H9 (cell line): ENCODE measurements around the gene FRYL. TPM values are rescaled to one million over a fixed set of nuclear protein-coding genes. Genes with fewer than 3 reads are reported as not detected.

Experiments used
- DNase-seq: peaks from one replicate; pipeline ENCODE4 v3.0.0-alpha.2; 2017
- H2AFZ ChIP-seq: one replicate; pipeline ENCODE4 v1.6.1; 2013; ENCODE audit warnings: mild to moderate bottlenecking, low read length, control low read depth, moderate library complexity
- H2AK5ac ChIP-seq: 2 replicates; pipeline ENCODE4 v1.6.1; 2013; ENCODE audit warnings: low read length, control low read depth, mixed read lengths; ENCODE audit not compliant: insufficient read length
- H2BK120ac ChIP-seq: one replicate; pipeline ENCODE4 v1.6.1; 2013; ENCODE audit warnings: low read depth, mild to moderate bottlenecking, low read length, control low read depth, inconsistent platforms; ENCODE audit not compliant: poor library complexity, severe bottlenecking
- H2BK12ac ChIP-seq: 2 replicates; pipeline ENCODE4 v1.6.1; 2013; ENCODE audit warnings: low read length, control low read depth, mixed read lengths, low read depth; ENCODE audit not compliant: insufficient read length
- H2BK15ac ChIP-seq: 2 replicates; pipeline ENCODE4 v1.6.1; 2013; ENCODE audit warnings: low read depth, low read length, control low read depth
- H2BK20ac ChIP-seq: one replicate; pipeline ENCODE4 v1.6.1; 2013; ENCODE audit warnings: low read depth, mild to moderate bottlenecking, low read length, control low read depth, inconsistent platforms; ENCODE audit not compliant: poor library complexity, severe bottlenecking
- H2BK5ac ChIP-seq: 2 replicates; pipeline ENCODE4 v1.6.1; 2013; ENCODE audit warnings: low read length, control low read depth, mixed read lengths; ENCODE audit not compliant: insufficient read length
- H3K14ac ChIP-seq: 2 replicates; pipeline ENCODE4 v1.6.1; 2013; ENCODE audit warnings: low read length, control low read depth; ENCODE audit not compliant: insufficient read depth
- H3K18ac ChIP-seq: 2 replicates; pipeline ENCODE4 v1.6.1; 2013; ENCODE audit warnings: low read depth, mild to moderate bottlenecking, mixed read lengths, low read length, control low read depth; ENCODE audit not compliant: insufficient read length
- H3K23ac ChIP-seq: 2 replicates; pipeline ENCODE4 v1.6.1; 2013; ENCODE audit warnings: low read length, control low read depth, mixed read lengths, low read depth; ENCODE audit not compliant: insufficient read length
- H3K23me2 ChIP-seq: 2 replicates; pipeline ENCODE4 v1.6.1; 2013; ENCODE audit warnings: low read depth, mild to moderate bottlenecking, mixed read lengths, low read length, control low read depth; ENCODE audit not compliant: insufficient read length, poor library complexity, severe bottlenecking
- H3K27ac ChIP-seq: 2 replicates; pipeline ENCODE4 v1.5.1; 2013; ENCODE audit warnings: low read length, control low read depth, mixed read lengths, low read depth; ENCODE audit not compliant: insufficient read length
- H3K27me3 ChIP-seq: 2 replicates; pipeline ENCODE4 v1.6.1; 2013; ENCODE audit warnings: low read length, control low read depth, inconsistent platforms; ENCODE audit not compliant: insufficient read depth
- H3K4ac ChIP-seq: 2 replicates; pipeline ENCODE4 v1.6.1; 2013; ENCODE audit warnings: low read depth, mild to moderate bottlenecking, control low read depth, inconsistent platforms, low read length, moderate library complexity
- H3K4me1 ChIP-seq: 2 replicates; pipeline ENCODE4 v1.6.1; 2013; ENCODE audit warnings: low read length, control low read depth, inconsistent platforms; ENCODE audit not compliant: insufficient read depth
- H3K4me2 ChIP-seq: 2 replicates; pipeline ENCODE4 v1.6.1; 2013; ENCODE audit warnings: low read length, control low read depth, mixed read lengths; ENCODE audit not compliant: insufficient read length, insufficient read depth
- H3K56ac ChIP-seq: 2 replicates; pipeline ENCODE4 v1.6.1; 2013; ENCODE audit warnings: low read depth, mild to moderate bottlenecking, mixed read lengths, low read length, control low read depth; ENCODE audit not compliant: insufficient read length
- H3K79me1 ChIP-seq: 2 replicates; pipeline ENCODE4 v1.6.1; 2013; ENCODE audit warnings: low read depth, mild to moderate bottlenecking, moderate library complexity, low read length, control low read depth, inconsistent platforms; ENCODE audit not compliant: insufficient read depth, poor library complexity, severe bottlenecking
- H3K79me2 ChIP-seq: 2 replicates; pipeline ENCODE4 v1.6.1; 2013; ENCODE audit warnings: low read length, control low read depth, inconsistent platforms; ENCODE audit not compliant: insufficient read depth
- H3K9ac ChIP-seq: 2 replicates; pipeline ENCODE4 v1.6.1; 2013; ENCODE audit warnings: low read length, control low read depth, mixed read lengths; ENCODE audit not compliant: insufficient read length; ENCODE audit errors: extremely low read depth
- H3K9me3 ChIP-seq: one replicate; pipeline ENCODE4 v1.6.1; 2013; ENCODE audit warnings: low read depth, low read length, inconsistent platforms; ENCODE audit not compliant: control insufficient read depth
- H3T11ph ChIP-seq: one replicate; pipeline ENCODE4 v1.6.1; 2013; ENCODE audit warnings: mild to moderate bottlenecking, low read length, control low read depth, inconsistent platforms
- H4K20me1 ChIP-seq: one replicate; pipeline ENCODE4 v1.6.1; 2013; ENCODE audit not compliant: control insufficient read depth, insufficient read length, insufficient read depth
- H4K5ac ChIP-seq: 2 replicates; pipeline ENCODE4 v1.6.1; 2013; ENCODE audit warnings: low read depth, mild to moderate bottlenecking, mixed read lengths, low read length, control low read depth; ENCODE audit not compliant: insufficient read length
- H4K8ac ChIP-seq: replicated peaks from 2 replicates; pipeline ENCODE4 v1.6.1; 2013; ENCODE audit warnings: low read length, control low read depth, mixed read lengths, low read depth; ENCODE audit not compliant: insufficient read length
- H4K91ac ChIP-seq: 2 replicates; pipeline ENCODE4 v1.6.1; 2013; ENCODE audit warnings: low read depth, mild to moderate bottlenecking, moderate library complexity, mixed read lengths, low read length, control low read depth; ENCODE audit not compliant: insufficient read length
- H3K27ac Mint-ChIP-seq, 3 experiments: 2 replicates in 2 of 3; 3 replicates in 1 of 3; pipeline ENCODE4 v1.8.0; 2020 to 2021; ENCODE audit warnings: mixed read lengths in 3 of 3, mild to moderate bottlenecking in 1 of 3, moderate library complexity in 1 of 3
- H3K27me3 Mint-ChIP-seq: 2 replicates; pipeline ENCODE4 v1.8.0; 2021; ENCODE audit warnings: low read depth, mild to moderate bottlenecking, moderate library complexity, mixed read lengths
- H3K36me3 Mint-ChIP-seq, 3 experiments: 2 replicates in 2 of 3; 3 replicates in 1 of 3; pipeline ENCODE4 v1.8.0; 2020 to 2021; ENCODE audit warnings: low read depth in 3 of 3, mixed read lengths in 3 of 3; ENCODE audit not compliant: insufficient read depth in 1 of 3
- H3K4me1 Mint-ChIP-seq, 2 experiments: 2 replicates each; pipeline ENCODE4 v1.8.0; 2020; ENCODE audit warnings: mixed read lengths in 2 of 2
- H3K4me3 Mint-ChIP-seq, 2 experiments: 2 replicates in 1 of 2; 3 replicates in 1 of 2; pipeline ENCODE4 v1.8.0; 2020 to 2021; ENCODE audit warnings: mild to moderate bottlenecking in 2 of 2, mixed read lengths in 2 of 2, moderate library complexity in 1 of 2
- H3K9me3 Mint-ChIP-seq, 2 experiments: 2 replicates in 1 of 2; 3 replicates in 1 of 2; pipeline ENCODE4 v1.8.0; 2020; ENCODE audit warnings: mild to moderate bottlenecking in 2 of 2, mixed read lengths in 2 of 2, moderate library complexity in 1 of 2
- total RNA-seq: library from RNA; stranded (reverse); gene quantifications from 2 replicates; pipeline ENCODE4 v1.2.1, GENCODE V29; 2021
- TF ChIP-seq, protein P1 (sequence below): fragments of 200-600 bp; sonication (generic); conservative IDR thresholded peaks from 3 replicates; pipeline ENCODE4 v1.8.0; 2021; ENCODE audit warnings: antibody characterized with exemption, mild to moderate bottlenecking

Gene FRYL
- total RNA-seq, 1 experiment from 2014 or later: 31.5 TPM

DNA sequence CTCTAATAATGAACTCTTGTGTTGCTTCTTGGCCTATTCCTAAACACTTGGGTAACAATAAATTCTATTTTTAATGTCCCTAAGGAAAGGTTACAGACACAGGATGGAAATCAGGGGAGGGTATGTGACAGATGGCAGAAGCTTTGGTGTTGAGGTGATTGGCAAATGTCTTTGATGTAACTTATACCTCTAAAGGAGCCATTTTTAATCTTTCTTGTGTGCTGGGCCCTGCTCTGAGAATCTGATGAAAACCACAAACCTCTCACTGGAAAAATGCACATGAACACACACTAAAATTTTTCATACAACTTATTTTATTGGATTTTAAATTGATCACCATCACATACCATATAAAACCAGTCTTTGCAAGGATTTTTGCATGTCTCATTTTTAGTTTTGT lies 17.7 kb downstream of the FRYL start:
- no peak for DNase-seq
- H3K14ac ChIP-seq: no peak overlapping the region
- peaks cover 13% of the 10 kb centered on the region; the same call in 1 of the 2 replicates for H3K79me2 ChIP-seq
- H3K79me1 ChIP-seq: peaks cover 2% of the 10 kb centered on the region
- H3K4me3 Mint-ChIP-seq: no peak overlapping the region
- H3K27me3 Mint-ChIP-seq: no peaks in the 10 kb centered on the region
- H2BK12ac ChIP-seq: no peak overlapping the region
- no peak overlapping the region for H3K23ac ChIP-seq
- H3T11ph ChIP-seq: no peak overlapping the region
- H3K27me3 ChIP-seq: no peaks in the 10 kb centered on the region
- H4K91ac ChIP-seq: no peak overlapping the region
- no peaks in the 10 kb centered on the region for H3K9me3 ChIP-seq
- no peak overlapping the region for H3K27ac Mint-ChIP-seq
- peaks cover 3 to 12% (median 9%) of the 10 kb centered on the region in 3 experiments; a peak in 6 of 7 replicates for H3K36me3 Mint-ChIP-seq
- no peaks in the 10 kb centered on the region for H3K4me1 ChIP-seq
- H4K8ac ChIP-seq: no peak overlapping the region
- H3K4ac ChIP-seq: no peak overlapping the region
- H4K5ac ChIP-seq: no peak overlapping the region
- H3K18ac ChIP-seq: no peak overlapping the region
- H3K27ac ChIP-seq: no peak overlapping the region
- H3K9ac ChIP-seq: no peak overlapping the region
- no peak overlapping the region for H3K4me2 ChIP-seq
- H2AK5ac ChIP-seq: no peak overlapping the region
- no peak overlapping the region for H3K56ac ChIP-seq
- no peaks in the 10 kb centered on the region for H3K23me2 ChIP-seq
- H2BK15ac ChIP-seq: no peak overlapping the region
- no peak overlapping the region for H2BK20ac ChIP-seq
- H2BK120ac ChIP-seq: no peak overlapping the region
- peaks cover 2 to 13% of the 10 kb centered on the region in 2 experiments; a peak in 4 of 5 replicates for H3K9me3 Mint-ChIP-seq
- H2AFZ ChIP-seq: no peak overlapping the region
- no peaks in the 10 kb centered on the region for H4K20me1 ChIP-seq
- TF ChIP-seq, protein P1, sequence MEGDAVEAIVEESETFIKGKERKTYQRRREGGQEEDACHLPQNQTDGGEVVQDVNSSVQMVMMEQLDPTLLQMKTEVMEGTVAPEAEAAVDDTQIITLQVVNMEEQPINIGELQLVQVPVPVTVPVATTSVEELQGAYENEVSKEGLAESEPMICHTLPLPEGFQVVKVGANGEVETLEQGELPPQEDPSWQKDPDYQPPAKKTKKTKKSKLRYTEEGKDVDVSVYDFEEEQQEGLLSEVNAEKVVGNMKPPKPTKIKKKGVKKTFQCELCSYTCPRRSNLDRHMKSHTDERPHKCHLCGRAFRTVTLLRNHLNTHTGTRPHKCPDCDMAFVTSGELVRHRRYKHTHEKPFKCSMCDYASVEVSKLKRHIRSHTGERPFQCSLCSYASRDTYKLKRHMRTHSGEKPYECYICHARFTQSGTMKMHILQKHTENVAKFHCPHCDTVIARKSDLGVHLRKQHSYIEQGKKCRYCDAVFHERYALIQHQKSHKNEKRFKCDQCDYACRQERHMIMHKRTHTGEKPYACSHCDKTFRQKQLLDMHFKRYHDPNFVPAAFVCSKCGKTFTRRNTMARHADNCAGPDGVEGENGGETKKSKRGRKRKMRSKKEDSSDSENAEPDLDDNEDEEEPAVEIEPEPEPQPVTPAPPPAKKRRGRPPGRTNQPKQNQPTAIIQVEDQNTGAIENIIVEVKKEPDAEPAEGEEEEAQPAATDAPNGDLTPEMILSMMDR: no peak
- H2BK5ac ChIP-seq: no peak overlapping the region
- H3K4me1 Mint-ChIP-seq: peaks cover 11% of the 10 kb centered on the region in 2 experiments
